HG03108 (cell line): ENCODE data around the gene WDR18.

Experiments
- ATAC-seq: cut with Tn5 transposase; IDR thresholded peaks from one replicate; pipeline ENCODE4 v1.9.1; 2021; ENCODE audit warnings: moderate library complexity; ENCODE audit not compliant: unreplicated experiment

Gene WDR18

GRCh38 chr19:1040476-1041271 lies 56.5 kb downstream of the WDR18 start:
- peak; percentile 32 for ATAC-seq

- ATAC-seq: no peak
Measured at GRCh38 chr19:1041272-1041834, 57.2 kb downstream of the WDR18 start.

- no peak for ATAC-seq
Measured at GRCh38 chr19:1041835-1042685, 57.9 kb downstream of the WDR18 start.

GRCh38 chr19:1042689-1043511 lies 58.8 kb downstream of the WDR18 start:
- ATAC-seq: no peak
